HEK293 (cell line): ENCODE measurements around the gene RGS19.

Experiments
- CTCF ChIA-PET: fragments of 350-600 bp; formaldehyde crosslinking; extraction: SDS; loops from one replicate; lab custom pipeline; 2021; ENCODE audit warnings: antibody characterized with exemption; lab: Yijun Ruan, JAX
- POLR2A ChIA-PET: fragments of 300-600 bp; formaldehyde crosslinking; extraction: SDS; loops from one replicate; lab custom pipeline; 2020; ENCODE audit warnings: antibody characterized with exemption, inconsistent platforms; lab: Yijun Ruan, JAX
- H3K27ac ChIP-seq: fragments of 200-500 bp; sonication (Bioruptor generic); 2 replicates; pipeline ENCODE4 v1.5.1; 2014; ENCODE audit warnings: low read depth, low read length, control low read depth, inconsistent platforms; ENCODE audit errors: extremely low read depth
- H3K36me3 ChIP-seq, 2 experiments: fragments of 200-500 bp in 1 of 2; sonication (Bioruptor generic) in 1 of 2; 1 replicate in 1 of 2; 2 replicates in 1 of 2; pipeline ENCODE4 v1.5.1; 2014 to 2017; ENCODE audit warnings: inconsistent platforms in 2 of 2, low read length in 2 of 2; ENCODE audit not compliant: control insufficient read depth in 2 of 2, insufficient read depth in 1 of 2
- H3K4me1 ChIP-seq: fragments of 200-500 bp; sonication (Bioruptor generic); 2 replicates; pipeline ENCODE4 v1.5.1; 2014; ENCODE audit warnings: mild to moderate bottlenecking, low read length, inconsistent platforms; ENCODE audit not compliant: control insufficient read depth, insufficient read depth
- H3K4me3 ChIP-seq: 2 replicates; pipeline ENCODE4 v1.5.1; 2011; ENCODE audit warnings: low read depth, mild to moderate bottlenecking, control low read depth, low read length, moderate library complexity
- H3K9me3 ChIP-seq: fragments of 200-500 bp; sonication (Bioruptor generic); 2 replicates; pipeline ENCODE4 v1.5.1; 2014; ENCODE audit warnings: low read depth, low read length, inconsistent platforms; ENCODE audit not compliant: control insufficient read depth, insufficient read depth
- GLI2 ChIP-seq: fragments of 450-650 bp; formaldehyde crosslinking; IDR thresholded peaks from 2 replicates; pipeline ENCODE4; 2017; ENCODE audit warnings: missing biosample characterization, missing genetic modification characterization, low read depth, borderline replicate concordance
- HOXD13 ChIP-seq: sonication (generic); formaldehyde crosslinking; IDR thresholded peaks from 2 replicates; pipeline ENCODE4 v1.8.0; 2022; ENCODE audit warnings: missing genetic modification reagents, borderline replicate concordance
- KLF1 ChIP-seq: fragments of 450-650 bp; formaldehyde crosslinking; IDR thresholded peaks from 2 replicates; pipeline ENCODE4 v1.5.1; 2016; ENCODE audit warnings: missing biosample characterization, missing genetic modification characterization
- KLF16 ChIP-seq: fragments of 450-650 bp; formaldehyde crosslinking; IDR thresholded peaks from 2 replicates; pipeline ENCODE4 v1.5.1; 2017; ENCODE audit warnings: missing biosample characterization, missing genetic modification characterization
- KLF17 ChIP-seq: fragments of 450-650 bp; formaldehyde crosslinking; IDR thresholded peaks from 2 replicates; pipeline ENCODE4 v1.5.1; 2016; ENCODE audit warnings: missing biosample characterization, missing genetic modification characterization
- KLF8 ChIP-seq: fragments of 450-650 bp; formaldehyde crosslinking; IDR thresholded peaks from 2 replicates; pipeline ENCODE4 v1.5.1; 2016; ENCODE audit warnings: missing biosample characterization, missing genetic modification characterization
- MEIS1 ChIP-seq: sonication (generic); formaldehyde crosslinking; IDR thresholded peaks from 2 replicates; pipeline ENCODE4 v1.8.1; 2022; ENCODE audit warnings: missing genetic modification reagents, mild to moderate bottlenecking, borderline replicate concordance
- ZBTB17 ChIP-seq: fragments of 450-650 bp; formaldehyde crosslinking; IDR thresholded peaks from 2 replicates; pipeline ENCODE4 v1.5.1; 2016; ENCODE audit warnings: missing biosample characterization, missing genetic modification characterization
- ZBTB20 ChIP-seq: fragments of 450-650 bp; formaldehyde crosslinking; IDR thresholded peaks from 2 replicates; pipeline ENCODE4 v1.5.1; 2016; ENCODE audit warnings: missing biosample characterization, missing genetic modification characterization
- ZBTB21 ChIP-seq: fragments of 450-650 bp; formaldehyde crosslinking; IDR thresholded peaks from 2 replicates; pipeline ENCODE4 v1.5.1; 2017; ENCODE audit warnings: missing biosample characterization, missing genetic modification characterization
- ZBTB8A ChIP-seq: fragments of 450-650 bp; formaldehyde crosslinking; IDR thresholded peaks from 2 replicates; pipeline ENCODE4 v1.5.1; 2016; ENCODE audit warnings: missing biosample characterization, missing genetic modification characterization
- ZEB2 ChIP-seq: fragments of 450-650 bp; formaldehyde crosslinking; IDR thresholded peaks from 2 replicates; pipeline ENCODE4 v1.5.1; 2016; ENCODE audit warnings: missing biosample characterization, missing genetic modification characterization
- ZIC2 ChIP-seq: fragments of 450-650 bp; formaldehyde crosslinking; IDR thresholded peaks from 2 replicates; pipeline ENCODE4 v1.5.1; 2016; ENCODE audit warnings: missing biosample characterization, missing genetic modification characterization
- ZNF146 ChIP-seq: fragments of 450-650 bp; formaldehyde crosslinking; IDR thresholded peaks from 2 replicates; pipeline ENCODE4 v1.5.1; 2016; ENCODE audit warnings: missing biosample characterization, missing genetic modification characterization
- ZNF341 ChIP-seq: fragments of 450-650 bp; formaldehyde crosslinking; IDR thresholded peaks from 2 replicates; pipeline ENCODE4; 2016; ENCODE audit warnings: low read depth, missing biosample characterization, missing genetic modification characterization
- ZNF354C ChIP-seq: fragments of 450-650 bp; formaldehyde crosslinking; IDR thresholded peaks from 2 replicates; pipeline ENCODE4 v1.5.1; 2016; ENCODE audit warnings: missing biosample characterization, missing genetic modification characterization, low read depth, borderline replicate concordance
- ZNF366 ChIP-seq: fragments of 450-650 bp; formaldehyde crosslinking; conservative IDR thresholded peaks from 2 replicates; pipeline ENCODE4 v1.5.1; 2016; ENCODE audit warnings: missing biosample characterization, missing genetic modification characterization
- ZNF423 ChIP-seq: fragments of 450-650 bp; formaldehyde crosslinking; IDR thresholded peaks from 2 replicates; pipeline ENCODE4 v1.5.1; 2016; ENCODE audit warnings: missing biosample characterization, missing genetic modification characterization
- ZNF571 ChIP-seq: fragments of 450-650 bp; formaldehyde crosslinking; IDR thresholded peaks from 2 replicates; pipeline ENCODE4 v1.5.0; 2017; ENCODE audit warnings: missing biosample characterization, missing genetic modification characterization
- ZNF777 ChIP-seq: fragments of 450-650 bp; formaldehyde crosslinking; IDR thresholded peaks from 2 replicates; pipeline ENCODE4 v1.5.1; 2017; ENCODE audit warnings: missing biosample characterization, missing genetic modification characterization, borderline replicate concordance
- ZNF791 ChIP-seq: fragments of 450-650 bp; formaldehyde crosslinking; IDR thresholded peaks from 2 replicates; pipeline ENCODE4 v1.5.1; 2016; ENCODE audit warnings: missing biosample characterization, missing genetic modification characterization
- TF ChIP-seq, protein P1 (sequence below): fragments of 450-650 bp; formaldehyde crosslinking; IDR thresholded peaks from 2 replicates; pipeline ENCODE4 v1.5.1; 2016; ENCODE audit warnings: missing biosample characterization, missing genetic modification characterization
- TF ChIP-seq, protein P2 (sequence below): fragments of 450-650 bp; IDR thresholded peaks from 2 replicates; pipeline ENCODE4 v1.5.1; 2018; ENCODE audit warnings: missing biosample characterization, mild to moderate bottlenecking, missing genetic modification characterization

RGS19 gene

GRCh38 chr20:64044484-64045247 is 34.7 kb downstream of the RGS19 start:
- no peak overlapping the region for H3K27ac ChIP-seq
- peaks cover 0 to 5% of the 10 kb centered on the region in 2 experiments; a peak in 1 of 3 replicates for H3K36me3 ChIP-seq
- CTCF ChIA-PET, result interaction anchor here (1.4 kb wide), 1 partner anchor 9 kb away, joined by 6 read pairs; no protein-coding TSS in a partner anchor
- no peak overlapping the region for H3K4me3 ChIP-seq
- POLR2A ChIA-PET, result interaction anchor here (0.7 kb wide), 1 partner anchor 42 kb away, joined by 4 read pairs; no protein-coding TSS in a partner anchor
- H3K9me3 ChIP-seq, result no peaks in the 10 kb centered on the region
- no peaks in the 10 kb centered on the region; the same call in 1 of the 2 replicates for H3K4me1 ChIP-seq
- TF ChIP-seq ZNF423 (tag by site-specific recombination), result 0 out of 2 replicates have a peak, but pooled peaks have one; percentile 15
- 0 out of 2 replicates have a peak, but pooled peaks have one; percentile 30 for TF ChIP-seq ZEB2 (tag by site-specific recombination)
- no peak for TF ChIP-seq GLI2
- no peak for TF ChIP-seq ZNF791
- TF ChIP-seq ZBTB20, result peak; percentile 81
- TF ChIP-seq KLF8 (tag by site-specific recombination), result 0 out of 2 replicates have a peak, but pooled peaks have one; percentile 18
- peak; percentile 56; the same call in 1 of the 2 replicates for TF ChIP-seq ZBTB17 (tag by site-specific recombination)
- TF ChIP-seq, protein P1, sequence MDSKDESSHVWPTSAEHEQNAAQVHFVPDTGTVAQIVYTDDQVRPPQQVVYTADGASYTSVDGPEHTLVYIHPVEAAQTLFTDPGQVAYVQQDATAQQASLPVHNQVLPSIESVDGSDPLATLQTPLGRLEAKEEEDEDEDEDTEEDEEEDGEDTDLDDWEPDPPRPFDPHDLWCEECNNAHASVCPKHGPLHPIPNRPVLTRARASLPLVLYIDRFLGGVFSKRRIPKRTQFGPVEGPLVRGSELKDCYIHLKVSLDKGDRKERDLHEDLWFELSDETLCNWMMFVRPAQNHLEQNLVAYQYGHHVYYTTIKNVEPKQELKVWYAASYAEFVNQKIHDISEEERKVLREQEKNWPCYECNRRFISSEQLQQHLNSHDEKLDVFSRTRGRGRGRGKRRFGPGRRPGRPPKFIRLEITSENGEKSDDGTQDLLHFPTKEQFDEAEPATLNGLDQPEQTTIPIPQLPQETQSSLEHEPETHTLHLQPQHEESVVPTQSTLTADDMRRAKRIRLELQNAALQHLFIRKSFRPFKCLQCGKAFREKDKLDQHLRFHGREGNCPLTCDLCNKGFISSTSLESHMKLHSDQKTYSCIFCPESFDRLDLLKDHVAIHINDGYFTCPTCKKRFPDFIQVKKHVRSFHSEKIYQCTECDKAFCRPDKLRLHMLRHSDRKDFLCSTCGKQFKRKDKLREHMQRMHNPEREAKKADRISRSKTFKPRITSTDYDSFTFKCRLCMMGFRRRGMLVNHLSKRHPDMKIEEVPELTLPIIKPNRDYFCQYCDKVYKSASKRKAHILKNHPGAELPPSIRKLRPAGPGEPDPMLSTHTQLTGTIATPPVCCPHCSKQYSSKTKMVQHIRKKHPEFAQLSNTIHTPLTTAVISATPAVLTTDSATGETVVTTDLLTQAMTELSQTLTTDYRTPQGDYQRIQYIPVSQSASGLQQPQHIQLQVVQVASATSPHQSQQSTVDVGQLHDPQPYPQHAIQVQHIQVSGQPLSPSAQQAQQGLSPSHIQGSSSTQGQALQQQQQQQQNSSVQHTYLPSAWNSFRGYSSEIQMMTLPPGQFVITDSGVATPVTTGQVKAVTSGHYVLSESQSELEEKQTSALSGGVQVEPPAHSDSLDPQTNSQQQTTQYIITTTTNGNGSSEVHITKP (tag by site-specific recombination), result peak; percentile 81
- peak; percentile 45 for TF ChIP-seq KLF17 (tag by site-specific recombination)
- peak; percentile 87 for TF ChIP-seq ZIC2 (tag by site-specific recombination)
- TF ChIP-seq ZNF341, result peak; percentile 26; the same call in 1 of the 2 replicates
- TF ChIP-seq ZBTB8A (tag by site-specific recombination), result peak; percentile 51; the same call in 1 of the 2 replicates
- TF ChIP-seq KLF1 (tag by site-specific recombination), result peak; percentile 87
- no peak for TF ChIP-seq KLF16 (tag by site-specific recombination)

- Histone ChIP-seq H3K4me1 (no peaks in the 10 kb centered on the region), H3K4me3 (no peak overlapping the region), H3K36me3 (peaks cover 0 to 5% of the 10 kb centered on the region in 2 experiments; a peak in 1 of 3 replicates), H3K27ac (no peak overlapping the region), H3K9me3 (no peaks in the 10 kb centered on the region)
- POLR2A ChIA-PET, result interaction anchor here (0.7 to 1.0 kb wide), 2 partner anchors 41 to 87 kb away, joined by 4 to 7 read pairs; partner anchors contain the start of gene UCKL1
- CTCF ChIA-PET, result interaction anchor here (0.8 to 1.4 kb wide), 2 partner anchors 10 to 13 kb away, joined by 4 to 6 read pairs; no protein-coding TSS in a partner anchor
- no peak for TF ChIP-seq ZNF366 (tag by site-specific recombination)
- no peak for TF ChIP-seq HOXD13 (CRISPR knock-in tag)
- TF ChIP-seq ZNF146 (tag by site-specific recombination), result no peak
- no peak for TF ChIP-seq ZNF571 (tag by site-specific recombination)
- TF ChIP-seq ZBTB21 (tag by site-specific recombination), result no peak
- no peak for TF ChIP-seq MEIS1 (CRISPR knock-in tag)
- no peak for TF ChIP-seq KLF8 (tag by site-specific recombination)
- TF ChIP-seq ZNF354C (tag by site-specific recombination), result no peak
- no peak for TF ChIP-seq ZNF777 (tag by site-specific recombination)
- no peak for TF ChIP-seq KLF16 (tag by site-specific recombination)
- TF ChIP-seq, protein P2, sequence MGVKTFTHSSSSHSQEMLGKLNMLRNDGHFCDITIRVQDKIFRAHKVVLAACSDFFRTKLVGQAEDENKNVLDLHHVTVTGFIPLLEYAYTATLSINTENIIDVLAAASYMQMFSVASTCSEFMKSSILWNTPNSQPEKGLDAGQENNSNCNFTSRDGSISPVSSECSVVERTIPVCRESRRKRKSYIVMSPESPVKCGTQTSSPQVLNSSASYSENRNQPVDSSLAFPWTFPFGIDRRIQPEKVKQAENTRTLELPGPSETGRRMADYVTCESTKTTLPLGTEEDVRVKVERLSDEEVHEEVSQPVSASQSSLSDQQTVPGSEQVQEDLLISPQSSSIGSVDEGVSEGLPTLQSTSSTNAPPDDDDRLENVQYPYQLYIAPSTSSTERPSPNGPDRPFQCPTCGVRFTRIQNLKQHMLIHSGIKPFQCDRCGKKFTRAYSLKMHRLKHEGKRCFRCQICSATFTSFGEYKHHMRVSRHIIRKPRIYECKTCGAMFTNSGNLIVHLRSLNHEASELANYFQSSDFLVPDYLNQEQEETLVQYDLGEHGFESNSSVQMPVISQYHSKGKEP (tag by site-specific recombination), result no peak
Observed at GRCh38 chr20:64043768-64044167, 35.5 kb downstream of the RGS19 start.
